Measurements from ENCODE around the gene MGST2. TPM values are rescaled to one million over a fixed set of nuclear protein-coding genes. Genes with fewer than 3 reads are reported as not detected.

MGST2 gene
- total RNA-seq, 1 donor from 2014 or later = 66.3 TPM

DNA sequence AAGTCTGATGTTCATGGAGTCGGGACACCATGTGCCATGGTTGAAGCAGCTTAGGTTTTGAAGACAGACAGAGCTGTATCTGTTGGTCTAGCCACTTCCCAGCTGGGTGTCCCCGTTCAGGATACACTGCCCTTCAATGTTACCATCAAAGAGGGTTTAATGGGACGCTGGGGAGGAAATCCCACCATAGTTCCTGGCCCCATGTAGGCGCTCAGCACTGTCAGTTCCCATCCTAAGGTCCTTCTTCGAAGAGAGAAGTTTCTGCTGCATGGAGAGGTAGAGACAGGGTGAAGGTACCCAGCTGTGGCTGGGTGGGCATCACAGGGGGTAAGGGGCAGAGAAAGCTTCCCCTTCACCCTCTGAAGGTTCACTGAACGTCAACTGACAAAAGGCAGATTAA, 3.7 kb downstream of the MGST2 start:
- H3K4me3 ChIP-seq (ENCODE audit: low read depth, low read length) = no peak overlapping the region
- TF ChIP-seq, protein P1, sequence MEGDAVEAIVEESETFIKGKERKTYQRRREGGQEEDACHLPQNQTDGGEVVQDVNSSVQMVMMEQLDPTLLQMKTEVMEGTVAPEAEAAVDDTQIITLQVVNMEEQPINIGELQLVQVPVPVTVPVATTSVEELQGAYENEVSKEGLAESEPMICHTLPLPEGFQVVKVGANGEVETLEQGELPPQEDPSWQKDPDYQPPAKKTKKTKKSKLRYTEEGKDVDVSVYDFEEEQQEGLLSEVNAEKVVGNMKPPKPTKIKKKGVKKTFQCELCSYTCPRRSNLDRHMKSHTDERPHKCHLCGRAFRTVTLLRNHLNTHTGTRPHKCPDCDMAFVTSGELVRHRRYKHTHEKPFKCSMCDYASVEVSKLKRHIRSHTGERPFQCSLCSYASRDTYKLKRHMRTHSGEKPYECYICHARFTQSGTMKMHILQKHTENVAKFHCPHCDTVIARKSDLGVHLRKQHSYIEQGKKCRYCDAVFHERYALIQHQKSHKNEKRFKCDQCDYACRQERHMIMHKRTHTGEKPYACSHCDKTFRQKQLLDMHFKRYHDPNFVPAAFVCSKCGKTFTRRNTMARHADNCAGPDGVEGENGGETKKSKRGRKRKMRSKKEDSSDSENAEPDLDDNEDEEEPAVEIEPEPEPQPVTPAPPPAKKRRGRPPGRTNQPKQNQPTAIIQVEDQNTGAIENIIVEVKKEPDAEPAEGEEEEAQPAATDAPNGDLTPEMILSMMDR (conservative IDR thresholded peaks at IDR 0.05; ENCODE audit: low read depth, low read length) = no peak
- no peak for DNase-seq (ENCODE audit: low read depth)

DNA sequence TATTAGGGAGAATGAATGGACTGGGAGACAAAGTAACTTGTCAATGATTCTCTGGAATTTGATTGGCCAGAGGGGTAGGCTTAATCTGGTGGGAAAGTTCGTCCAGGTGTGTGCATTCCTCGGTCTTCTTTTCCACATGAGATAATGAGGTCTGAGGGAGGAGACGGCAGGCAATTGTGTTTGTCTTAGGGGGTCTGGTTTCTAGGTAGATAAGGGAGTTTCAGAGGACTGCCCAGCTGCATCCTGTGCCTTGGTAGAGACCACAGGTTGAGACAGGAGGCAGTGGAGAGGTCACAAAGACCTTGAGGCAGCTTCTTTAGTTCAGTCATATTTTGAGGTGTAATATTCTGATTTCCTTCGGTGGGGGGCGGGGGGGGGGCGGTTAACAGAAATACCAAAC, 4.3 kb downstream of the MGST2 start:
- no peak for DNase-seq (ENCODE audit: low read depth)
- H3K4me3 ChIP-seq (ENCODE audit: low read depth, low read length) = no peak overlapping the region
- TF ChIP-seq, protein P1 (conservative IDR thresholded peaks at IDR 0.05; ENCODE audit: low read depth, low read length) = no peak

DNA sequence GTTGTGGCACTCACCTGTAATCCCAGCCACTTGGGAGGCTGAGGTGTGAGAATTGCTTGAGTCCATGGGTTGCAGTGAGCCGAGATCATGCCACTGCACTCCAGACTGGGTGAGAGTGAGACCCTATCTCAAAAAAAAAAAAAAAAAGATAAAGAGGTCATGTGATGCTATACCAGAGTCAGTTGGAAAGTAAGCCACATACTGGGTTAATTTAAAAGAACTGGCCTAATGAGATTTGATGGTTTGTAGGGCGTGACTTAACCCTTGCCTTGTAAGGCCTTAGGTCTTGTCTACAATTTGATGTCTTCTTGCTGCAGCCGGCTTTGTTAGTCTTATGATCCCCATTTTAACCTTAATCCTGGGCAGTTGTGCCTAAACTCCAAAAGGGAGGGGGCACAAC, 5.2 kb downstream of the MGST2 start:
- DNase-seq (ENCODE audit: low read depth) = no peak
- H3K4me3 ChIP-seq (ENCODE audit: low read depth, low read length) = no peak overlapping the region
- TF ChIP-seq, protein P1 (conservative IDR thresholded peaks at IDR 0.05; ENCODE audit: low read depth, low read length) = no peak

DNA sequence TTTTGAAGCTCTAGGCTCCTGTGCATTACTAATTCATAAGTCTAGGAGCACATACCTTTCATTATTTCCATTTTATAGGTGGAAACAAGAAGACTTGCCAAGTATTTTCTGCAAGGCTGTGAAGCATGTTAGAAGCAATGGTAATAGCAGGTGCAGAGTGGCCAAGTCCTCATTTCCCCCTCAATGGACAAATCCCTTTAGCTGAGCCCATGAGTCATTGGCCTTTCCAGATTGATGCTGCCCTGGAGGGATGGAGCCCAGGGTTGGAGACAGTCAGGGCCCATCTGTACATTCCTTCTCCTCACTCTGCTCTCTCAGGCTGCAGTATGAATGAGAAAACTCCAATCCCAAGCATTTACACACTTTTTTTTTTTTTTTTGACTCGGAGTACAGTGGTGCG, 6.6 kb downstream of the MGST2 start:
- no peak overlapping the region for H3K4me3 ChIP-seq (ENCODE audit: low read depth, low read length)
- DNase-seq (ENCODE audit: low read depth) = no peak
- TF ChIP-seq, protein P1 (conservative IDR thresholded peaks at IDR 0.05; ENCODE audit: low read depth, low read length) = no peak

DNA sequence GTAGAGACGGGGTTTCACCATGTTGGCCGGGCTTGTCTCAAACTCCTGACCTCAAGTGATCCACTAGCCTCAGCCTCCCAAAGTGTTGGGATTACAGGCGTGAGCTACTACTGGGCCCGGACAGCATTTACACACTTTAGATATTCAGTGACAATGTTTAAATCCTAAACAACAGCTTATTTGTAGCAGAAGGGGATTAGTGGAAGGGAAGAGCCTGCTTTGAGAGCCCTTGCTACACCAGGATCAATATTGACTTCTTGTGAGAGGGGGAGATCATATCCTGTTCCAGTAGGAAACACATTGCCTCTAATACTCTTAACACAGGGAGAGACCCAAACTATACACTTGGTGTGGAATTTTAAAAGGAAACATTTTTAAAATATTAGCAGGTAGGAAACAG, 7.1 kb downstream of the MGST2 start:
- TF ChIP-seq, protein P1 (conservative IDR thresholded peaks at IDR 0.05; ENCODE audit: low read depth, low read length) = no peak
- DNase-seq (ENCODE audit: low read depth) = no peak
- no peak overlapping the region for H3K4me3 ChIP-seq (ENCODE audit: low read depth, low read length)

DNA sequence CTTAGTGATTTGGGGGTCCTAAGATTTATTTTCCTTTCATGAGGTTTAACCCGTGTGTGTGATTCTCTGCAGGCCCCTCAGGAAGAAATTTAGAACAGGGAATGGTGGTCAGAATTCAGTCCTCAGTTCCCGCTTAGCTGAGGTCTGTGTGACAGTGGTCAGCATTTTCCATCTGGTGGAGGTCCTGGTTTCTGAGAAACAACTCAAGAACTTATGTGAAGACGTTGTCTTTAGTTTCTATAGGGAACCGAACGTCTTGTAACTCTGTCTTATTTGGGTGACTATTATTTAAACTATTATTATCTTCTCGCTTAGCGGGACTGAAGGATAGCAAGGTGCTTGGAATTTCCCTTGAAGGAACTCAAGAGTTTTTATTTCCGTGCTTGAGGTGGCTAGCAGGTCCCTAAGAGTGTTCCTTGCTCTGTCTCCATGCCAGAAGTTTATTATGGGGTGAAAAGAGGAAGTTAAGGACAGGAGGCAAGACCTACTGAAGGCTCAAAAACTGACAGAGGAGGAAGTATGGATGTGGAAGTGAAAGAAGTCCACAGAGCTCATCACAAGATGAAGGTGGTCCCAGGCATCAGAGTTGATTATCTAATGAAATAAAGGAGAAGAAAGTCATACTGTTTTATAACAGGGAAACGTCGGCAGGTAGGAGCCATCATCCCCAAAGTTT, 9.4 kb downstream of the MGST2 start:
- TF ChIP-seq, protein P1 (conservative IDR thresholded peaks at IDR 0.05; ENCODE audit: low read depth, low read length) = no peak
- DNase-seq (ENCODE audit: low read depth) = no peak
- no peak overlapping the region for H3K4me3 ChIP-seq (ENCODE audit: low read depth, low read length)

DNA sequence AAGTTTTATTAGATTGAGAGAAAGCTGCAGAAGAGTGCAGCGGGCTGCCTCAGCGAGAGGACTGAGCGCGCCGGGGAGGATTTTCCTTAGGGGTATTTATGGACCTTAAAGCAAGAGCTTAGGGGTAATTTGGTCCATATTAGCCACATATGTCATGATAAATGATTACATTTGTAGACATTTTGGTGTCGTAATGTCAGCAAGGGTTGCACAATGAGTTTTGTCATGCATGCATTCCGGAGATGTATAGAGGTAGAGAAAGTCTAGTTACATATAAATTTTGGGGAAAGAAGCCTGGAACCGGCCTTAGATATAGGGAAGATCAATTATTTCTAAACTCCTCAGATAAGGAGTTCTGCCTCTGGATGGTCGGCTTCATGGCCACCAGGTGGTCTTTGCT, 10.0 kb downstream of the MGST2 start:
- TF ChIP-seq, protein P1 (conservative IDR thresholded peaks at IDR 0.05; ENCODE audit: low read depth, low read length) = no peak
- DNase-seq (ENCODE audit: low read depth) = no peak
- no peak overlapping the region for H3K4me3 ChIP-seq (ENCODE audit: low read depth, low read length)

Data from epithelial cell of proximal tubule (primary cell).